BLaER1 treated with 17β-estradiol and CSF1 and Interleukin-3, amounts not matched to agents 10 nM and 100 nM (cell line): ENCODE measurements around the gene FBXO36.

ENCODE experiments used
- H3K27ac ChIP-seq, 11 experiments: shearing (Covaris generic); formaldehyde crosslinking; 2 replicates each; pipeline ENCODE4 v1.8.1; 2022
- H3K27me3 ChIP-seq, 11 experiments: shearing (Covaris generic); formaldehyde crosslinking; 2 replicates each; pipeline ENCODE4 v1.8.1; 2022
- H3K36me3 ChIP-seq, 11 experiments: shearing (Covaris generic); formaldehyde crosslinking; 2 replicates each; pipeline ENCODE4 v1.8.1; 2022
- H3K4me1 ChIP-seq, 10 experiments: shearing (Covaris generic); formaldehyde crosslinking; 2 replicates each; pipeline ENCODE4 v1.8.1; 2022
- H3K4me2 ChIP-seq, 11 experiments: shearing (Covaris generic); formaldehyde crosslinking; 2 replicates each; pipeline ENCODE4 v1.8.1; 2022
- H3K4me3 ChIP-seq, 10 experiments: shearing (Covaris generic); formaldehyde crosslinking; 2 replicates each; pipeline ENCODE4 v1.8.1; 2022
- H3K9ac ChIP-seq, 11 experiments: shearing (Covaris generic); formaldehyde crosslinking; 2 replicates each; pipeline ENCODE4 v1.8.1; 2022
- H3K9me3 ChIP-seq, 11 experiments: shearing (Covaris generic); formaldehyde crosslinking; replicated peaks in 1 of 11; 2 replicates each; pipeline ENCODE4 v1.8.1; 2022
- H4K20me1 ChIP-seq, 11 experiments: shearing (Covaris generic); formaldehyde crosslinking; 2 replicates each; pipeline ENCODE4 v1.8.1; 2022
- Cebpa-rat ChIP-seq, 11 experiments: shearing (Covaris generic); IDR thresholded peaks; 2 replicates each; pipeline ENCODE4 v1.8.1; 2022

The FBXO36 gene

GRCh38 chr2:230042195-230042594 lies 119.9 kb downstream of the FBXO36 start:
- Histone ChIP-seq H4K20me1 (no peaks in the 10 kb centered on the region), H3K9ac (no peak overlapping the region), H3K4me3 (no peak overlapping the region), H3K4me1 (no peaks in the 10 kb centered on the region), H3K4me2 (no peak overlapping the region), H3K27me3 (no peaks in the 10 kb centered on the region), H3K27ac (no peak overlapping the region), H3K9me3 (peaks cover 0 to 8% (median 0%) of the 10 kb centered on the region in 11 experiments; a peak in 2 of 22 replicates), H3K36me3 (peaks cover 0 to 11% (median 0%) of the 10 kb centered on the region in 11 experiments; a peak in 3 of 22 replicates)
- TF ChIP-seq Cebpa-rat (IDR thresholded peaks at IDR 0.05), result no peak

- H3K27ac ChIP-seq, result no peak overlapping the region
- no peaks in the 10 kb centered on the region for H3K4me1 ChIP-seq
- no peaks in the 10 kb centered on the region for H4K20me1 ChIP-seq
- no peak for TF ChIP-seq Cebpa-rat (IDR thresholded peaks at IDR 0.05)
- H3K36me3 ChIP-seq, result peaks cover 0 to 11% (median 0%) of the 10 kb centered on the region in 11 experiments; a peak in 3 of 22 replicates
- H3K4me3 ChIP-seq, result no peak overlapping the region
- peaks cover 0 to 8% (median 0%) of the 10 kb centered on the region in 11 experiments; a peak in 2 of 22 replicates for H3K9me3 ChIP-seq
- no peak overlapping the region for H3K9ac ChIP-seq
- no peaks in the 10 kb centered on the region for H3K27me3 ChIP-seq
- no peak overlapping the region for H3K4me2 ChIP-seq
These were observed 120.7 kb downstream of the FBXO36 start for GRCh38 chr2:230043025-230043424.

GRCh38 chr2:230043461-230043860 lies 121.2 kb downstream of the FBXO36 start:
- no peaks in the 10 kb centered on the region for H3K4me1 ChIP-seq
- no peak for TF ChIP-seq Cebpa-rat (IDR thresholded peaks at IDR 0.05)
- H4K20me1 ChIP-seq, result no peaks in the 10 kb centered on the region
- H3K27me3 ChIP-seq, result no peaks in the 10 kb centered on the region
- peaks cover 0 to 8% (median 0%) of the 10 kb centered on the region in 11 experiments; a peak in 2 of 22 replicates for H3K9me3 ChIP-seq
- no peak overlapping the region for H3K9ac ChIP-seq
- H3K36me3 ChIP-seq, result peaks cover 0 to 11% (median 0%) of the 10 kb centered on the region in 11 experiments; a peak in 3 of 22 replicates
- H3K4me3 ChIP-seq, result no peak overlapping the region
- H3K27ac ChIP-seq, result no peak overlapping the region
- H3K4me2 ChIP-seq, result no peak overlapping the region

GRCh38 chr2:230046491-230046890 lies 124.2 kb downstream of the FBXO36 start:
- H3K9ac ChIP-seq, result no peak overlapping the region
- no peak overlapping the region for H3K4me3 ChIP-seq
- no peak for TF ChIP-seq Cebpa-rat (IDR thresholded peaks at IDR 0.05)
- H3K4me2 ChIP-seq, result no peak overlapping the region
- H3K9me3 ChIP-seq, result peaks cover 0 to 8% (median 0%) of the 10 kb centered on the region in 11 experiments; a peak in 2 of 22 replicates
- H3K27me3 ChIP-seq, result no peaks in the 10 kb centered on the region
- no peaks in the 10 kb centered on the region for H4K20me1 ChIP-seq
- no peaks in the 10 kb centered on the region for H3K4me1 ChIP-seq
- H3K27ac ChIP-seq, result no peak overlapping the region
- H3K36me3 ChIP-seq, result peaks cover 0 to 11% (median 0%) of the 10 kb centered on the region in 11 experiments; a peak in 3 of 22 replicates

GRCh38 chr2:230048010-230048671 lies 125.8 kb downstream of the FBXO36 start:
- Histone ChIP-seq H3K4me3 (no peak overlapping the region), H3K27me3 (no peaks in the 10 kb centered on the region), H3K36me3 (peaks cover 0 to 11% (median 0%) of the 10 kb centered on the region in 11 experiments; a peak in 3 of 22 replicates), H3K9me3 (peaks cover 0 to 1% (median 0%) of the 10 kb centered on the region in 11 experiments; a peak in 1 of 22 replicates), H3K27ac (no peak overlapping the region), H4K20me1 (no peaks in the 10 kb centered on the region), H3K4me2 (no peak overlapping the region), H3K4me1 (peaks cover 0 to 10% (median 3%) of the 10 kb centered on the region in 10 experiments; a peak in 7 of 20 replicates), H3K9ac (no peak overlapping the region)
- no peak for TF ChIP-seq Cebpa-rat (IDR thresholded peaks at IDR 0.05)

- Histone ChIP-seq H3K4me3 (no peak overlapping the region), H3K27ac (no peak overlapping the region), H3K9ac (no peak overlapping the region), H3K9me3 (no peaks in the 10 kb centered on the region), H3K36me3 (peaks cover 0 to 7% (median 0%) of the 10 kb centered on the region in 11 experiments; a peak in 3 of 22 replicates), H3K4me1 (peaks cover 0 to 10% (median 3%) of the 10 kb centered on the region in 10 experiments; a peak in 7 of 20 replicates), H4K20me1 (no peaks in the 10 kb centered on the region), H3K4me2 (no peak overlapping the region), H3K27me3 (no peaks in the 10 kb centered on the region)
- no peak for TF ChIP-seq Cebpa-rat (IDR thresholded peaks at IDR 0.05)
These were observed 127.8 kb downstream of the FBXO36 start for GRCh38 chr2:230050136-230050535.

GRCh38 chr2:230052299-230052698 lies 130.0 kb downstream of the FBXO36 start:
- H3K36me3 ChIP-seq, result no peaks in the 10 kb centered on the region
- TF ChIP-seq Cebpa-rat (IDR thresholded peaks at IDR 0.05), result no peak
- peak overlapping the region in 2 of 11 experiments; percentile 11 to 40; a peak in 2 of 22 replicates for H3K4me2 ChIP-seq
- H3K27ac ChIP-seq, result no peak overlapping the region
- no peaks in the 10 kb centered on the region for H3K9me3 ChIP-seq
- H3K27me3 ChIP-seq, result no peaks in the 10 kb centered on the region
- H4K20me1 ChIP-seq, result no peaks in the 10 kb centered on the region
- H3K4me3 ChIP-seq, result no peak overlapping the region
- peaks cover 0 to 10% (median 3%) of the 10 kb centered on the region in 10 experiments; a peak in 7 of 20 replicates for H3K4me1 ChIP-seq
- no peak overlapping the region for H3K9ac ChIP-seq

- Histone ChIP-seq H3K9ac (no peak overlapping the region), H3K4me2 (no peak overlapping the region), H3K4me3 (no peak overlapping the region), H3K4me1 (peaks cover 0 to 10% (median 3%) of the 10 kb centered on the region in 10 experiments; a peak in 7 of 20 replicates), H3K36me3 (0 out of 22 replicates have a peak, but pooled peaks cover 0 to 2% (median 0%) of the 10 kb centered on the region in 11 experiments), H3K9me3 (no peaks in the 10 kb centered on the region), H4K20me1 (no peaks in the 10 kb centered on the region), H3K27ac (no peak overlapping the region), H3K27me3 (no peaks in the 10 kb centered on the region)
- no peak for TF ChIP-seq Cebpa-rat (IDR thresholded peaks at IDR 0.05)
These were observed 131.6 kb downstream of the FBXO36 start for GRCh38 chr2:230053753-230054478.

- H3K9ac ChIP-seq, result no peak overlapping the region
- H3K4me3 ChIP-seq, result no peak overlapping the region
- peaks cover 0 to 11% (median 8%) of the 10 kb centered on the region in 10 experiments; a peak in 17 of 20 replicates for H3K4me1 ChIP-seq
- no peaks in the 10 kb centered on the region for H3K9me3 ChIP-seq
- no peaks in the 10 kb centered on the region for H4K20me1 ChIP-seq
- TF ChIP-seq Cebpa-rat (IDR thresholded peaks at IDR 0.05), result no peak
- H3K36me3 ChIP-seq, result 0 out of 22 replicates have a peak, but pooled peaks cover 0 to 3% (median 0%) of the 10 kb centered on the region in 11 experiments
- peak overlapping the region; percentile 9 to 60 (median 45); a peak in 20 of 22 replicates for H3K4me2 ChIP-seq
- peak overlapping the region in 1 of 11 experiments; percentile 39; a peak in 1 of 22 replicates for H3K27ac ChIP-seq
- no peaks in the 10 kb centered on the region for H3K27me3 ChIP-seq
These were observed 138.5 kb downstream of the FBXO36 start for GRCh38 chr2:230060672-230061293.
